HUDEP-2 (cell line): ENCODE measurements around the gene SEPTIN12.

Experiments used
- DNase-seq, 76 experiments: peaks; one replicate each; lab custom pipeline; 2025; ENCODE audit not compliant: unreplicated experiment in 76 of 76; lab: John Stamatoyannopoulos, UW

The SEPTIN12 gene

GRCh38 chr16:4803401-4803844 lies 15.3 kb upstream of the SEPTIN12 start:
- DNase-seq: peak in 2 of 76 experiments; percentile 11 to 18

- DNase-seq: peak in 75 of 76 experiments; percentile 46 to 95 (median 85)
Observed at GRCh38 chr16:4802659-4803287, 14.6 kb upstream of the SEPTIN12 start.

- peak in 72 of 76 experiments; percentile 37 to 86 (median 69) for DNase-seq
Observed at GRCh38 chr16:4801962-4802658, 14.0 kb upstream of the SEPTIN12 start, which contains the start of gene ROGDI. ROGDI (minus strand) TSS chr16:4802633; CDS start chr16:4802571, 62 bp downstream.

- no peak for DNase-seq
Observed at GRCh38 chr16:4801051-4801961, 13.2 kb upstream of the SEPTIN12 start.

- peak in 45 of 76 experiments; percentile 2 to 66 (median 34) for DNase-seq
Observed at GRCh38 chr16:4800290-4801041, 12.3 kb upstream of the SEPTIN12 start.

- DNase-seq: no peak
Observed at GRCh38 chr16:4799171-4799855, 11.2 kb upstream of the SEPTIN12 start.

- no peak for DNase-seq
Observed at GRCh38 chr16:4798456-4798855, 10.3 kb upstream of the SEPTIN12 start.

GRCh38 chr16:4797805-4798252 lies 9.7 kb upstream of the SEPTIN12 start:
- no peak for DNase-seq

GRCh38 chr16:4796982-4797804 lies 9.0 kb upstream of the SEPTIN12 start:
- no peak for DNase-seq

GRCh38 chr16:4795828-4796572 lies 7.9 kb upstream of the SEPTIN12 start:
- DNase-seq: no peak

GRCh38 chr16:4795181-4795827 lies 7.2 kb upstream of the SEPTIN12 start, which contains the start of gene SMIM22:
SMIM22 (plus strand) TSS chr16:4795369; CDS start chr16:4795735, 366 bp downstream.
- DNase-seq: no peak

GRCh38 chr16:4792951-4793513 lies 4.9 kb upstream of the SEPTIN12 start:
- no peak for DNase-seq

- DNase-seq: no peak
Observed at GRCh38 chr16:4790871-4791270, 2.7 kb upstream of the SEPTIN12 start.

GRCh38 chr16:4790261-4790660 lies 2.1 kb upstream of the SEPTIN12 start:
- DNase-seq: no peak

GRCh38 chr16:4788910-4789309 lies 765 bp upstream of the SEPTIN12 start:
- no peak for DNase-seq

GRCh38 chr16:4788489-4788889 lies 344 bp upstream of the SEPTIN12 start:
- DNase-seq: no peak

- DNase-seq: no peak
Observed at GRCh38 chr16:4787068-4787467, 1.1 kb downstream of the SEPTIN12 start.
